GM12878 (cell line): Measurements from ENCODE around the gene ENDOU. TPM values are rescaled to one million over a fixed set of nuclear protein-coding genes. Genes with fewer than 3 reads are reported as not detected.

Source experiments
- ATAC-seq: fragments of 200-7000 bp; cut with Tn5 transposase; 3 replicates; pipeline ENCODE4 v1.9.1; 2020; ENCODE audit warnings: mild to moderate bottlenecking, moderate library complexity
- BruUV-seq: library from RNA; stranded (reverse); fragments of 400-500 nt; replicated peaks from 2 replicates; lab custom pipeline; 2021; lab: Mats Ljungman, UMichigan
- CTCF ChIA-PET: fragments of 300-600 bp; sonication (Branson Sonifier 250); formaldehyde crosslinking; extraction: SDS; loops from one replicate; lab custom pipeline; 2021; ENCODE audit warnings: inconsistent platforms; lab: Yijun Ruan, JAX
- POLR2A ChIA-PET: fragments of 350-600 bp; formaldehyde crosslinking; extraction: SDS; loops from one replicate; lab custom pipeline; 2021; ENCODE audit warnings: inconsistent platforms; lab: Charles Lee
- RAD21 ChIA-PET: fragments of 300-600 bp; sonication (Branson Sonifier 250); formaldehyde crosslinking; loops from one replicate; lab custom pipeline; 2023; ENCODE audit warnings: antibody characterized with exemption; ENCODE audit not compliant: unreplicated experiment; lab: Charles Lee
- SMC1A ChIA-PET: fragments of 300-600 bp; sonication (Branson Sonifier 250); formaldehyde crosslinking; loops from one replicate; lab custom pipeline; 2023; ENCODE audit not compliant: unreplicated experiment, uncharacterized antibody; lab: Charles Lee
- DNase-seq: peaks from one replicate; pipeline ENCODE4 v3.0.0-alpha.2; 2011; ENCODE audit warnings: low read depth, low spot score
- FAIRE-seq: peaks from 3 replicates; lab custom pipeline; 2011; peaks lifted over from hg19 to GRCh38; lab: Jason Lieb, UNC
- H2AFZ ChIP-seq: 2 replicates; pipeline ENCODE4 v1.6.0; 2011; ENCODE audit warnings: low read depth, low read length, control low read depth; ENCODE audit not compliant: control insufficient read depth
- H3K27ac ChIP-seq: 2 replicates; pipeline ENCODE4 v1.5.1; 2011; ENCODE audit warnings: control low read depth; ENCODE audit not compliant: control insufficient read depth, insufficient read depth
- H3K27me3 ChIP-seq, 2 experiments: replicated peaks in 1 of 2; 2 replicates each; pipeline versions ENCODE4 v1.6.0 to v1.6.1; 2011; ENCODE audit warnings: low read length in 1 of 2; ENCODE audit not compliant: control insufficient read depth in 2 of 2, insufficient read depth in 2 of 2
- H3K36me3 ChIP-seq, 2 experiments: 2 replicates each; pipeline ENCODE4 v1.5.1; 2011; ENCODE audit warnings: low read length in 1 of 2; ENCODE audit not compliant: control insufficient read depth in 2 of 2, insufficient read depth in 2 of 2
- H3K4me1 ChIP-seq: 2 replicates; pipeline ENCODE4 v1.6.1; 2011; ENCODE audit warnings: mild to moderate bottlenecking, low read length, moderate library complexity, mixed read lengths; ENCODE audit not compliant: control insufficient read depth, insufficient read depth
- H3K4me2 ChIP-seq: 2 replicates; pipeline ENCODE4 v1.6.0; 2011; ENCODE audit warnings: control low read depth; ENCODE audit not compliant: control insufficient read depth, insufficient read depth
- H3K4me3 ChIP-seq: fragments of 200-600 bp; sonication (generic); 2 replicates; pipeline ENCODE4 v1.5.1; 2016
- H3K79me2 ChIP-seq: 2 replicates; pipeline ENCODE4 v1.6.0; 2011; ENCODE audit warnings: low read length; ENCODE audit not compliant: control insufficient read depth, insufficient read depth
- H3K9ac ChIP-seq: 2 replicates; pipeline ENCODE4 v1.8.0; 2011; ENCODE audit warnings: low read length, control low read depth, mixed read lengths; ENCODE audit not compliant: control insufficient read depth, insufficient read depth
- H3K9me3 ChIP-seq: replicated peaks from 3 replicates; pipeline ENCODE4 v1.5.1; 2011; ENCODE audit warnings: mild to moderate bottlenecking, low read length; ENCODE audit not compliant: control insufficient read depth, insufficient read depth
- H4K20me1 ChIP-seq: 2 replicates; pipeline ENCODE4 v1.6.0; 2011; ENCODE audit not compliant: control insufficient read depth, insufficient read depth
- CHD4 ChIP-seq: fragments of 200-600 bp; sonication (generic); IDR thresholded peaks from 2 replicates; pipeline ENCODE4 v1.6.1; 2016; ENCODE audit warnings: mild to moderate bottlenecking
- CUX1 ChIP-seq: IDR thresholded peaks from 2 replicates; pipeline ENCODE4 v1.6.1; 2012; ENCODE audit warnings: improper control_type of control experiment, low read depth, low read length; ENCODE audit not compliant: insufficient replicate concordance
- RUNX3 ChIP-seq: IDR thresholded peaks from 2 replicates; pipeline ENCODE4 v1.6.1; 2012; ENCODE audit warnings: low read length, inconsistent platforms
- ZNF24 ChIP-seq: fragments of 450-650 bp; IDR thresholded peaks from 2 replicates; pipeline ENCODE4 v1.6.1; 2017; ENCODE audit warnings: antibody characterized with exemption, mild to moderate bottlenecking
- WGBS: methylation state at CpG from one replicate; pipeline ENCODE4 v1.1.6; 2016; ENCODE audit warnings: low lambda C conversion rate; ENCODE audit not compliant: insufficient replicate concordance, insufficient coverage; ENCODE audit errors: missing lambda C conversion rate; 5-methylcytosine and 5-hydroxymethylcytosine counted together
- in situ Hi-C: fragments of 300-500 bp; cut with MboI; formaldehyde crosslinking; loops from 9 replicates; pipeline ENCODE4 v1.14.3; 2018; ENCODE audit warnings: mixed read lengths
- intact Hi-C: fragments of 100-400 bp; cut with micrococcal nuclease; formaldehyde crosslinking; loops from one replicate; pipeline ENCODE4 v1.14.2; 2022; ENCODE audit not compliant: unreplicated experiment
- polyA plus RNA-seq, 11 experiments: library from polyadenylated mRNA; depleted of rRNA in 4 of 11; unstranded in 6 of 11; stranded (reverse) in 5 of 11; fragments of >200 nt; fragmentation: Nextera tagmentation in 4 of 11; fragmentation: Illumina TruSeq in 1 of 11; extraction: Ambion mirVana in 4 of 11; extraction: Trizol in 1 of 11; gene quantifications; 1 replicate in 1 of 11; 2 replicates in 10 of 11; pipeline versions ENCODE4 v1.2.1 to v1.2.3, GENCODE V29; 2011 to 2016; ENCODE audit warnings: inconsistent platforms in 2 of 11, missing spikeins in 2 of 11, low read depth in 1 of 11
- total RNA-seq, 4 experiments: library from RNA; depleted of rRNA in 3 of 4; stranded (reverse); fragments of >200 nt in 3 of 4; fragmentation: Illumina TruSeq in 1 of 4; extraction: Trizol in 1 of 4; gene quantifications; 2 replicates each; pipeline versions ENCODE4 v1.2.1 to v1.2.3, GENCODE V29; 2013 to 2021
- TF ChIP-seq, protein P1 (sequence below): fragments of 450-650 bp; IDR thresholded peaks from 2 replicates; pipeline ENCODE4 v1.6.1; 2017; ENCODE audit warnings: mild to moderate bottlenecking, moderate library complexity

The ENDOU gene
- total and polyA plus RNA-seq, 10 of the 15 experiments (the other 5 are each of a cell fraction or from before 2014, with no cell fraction given), result 0.03 to 0.17 (median 0.10) TPM; not detected in 4

DNA sequence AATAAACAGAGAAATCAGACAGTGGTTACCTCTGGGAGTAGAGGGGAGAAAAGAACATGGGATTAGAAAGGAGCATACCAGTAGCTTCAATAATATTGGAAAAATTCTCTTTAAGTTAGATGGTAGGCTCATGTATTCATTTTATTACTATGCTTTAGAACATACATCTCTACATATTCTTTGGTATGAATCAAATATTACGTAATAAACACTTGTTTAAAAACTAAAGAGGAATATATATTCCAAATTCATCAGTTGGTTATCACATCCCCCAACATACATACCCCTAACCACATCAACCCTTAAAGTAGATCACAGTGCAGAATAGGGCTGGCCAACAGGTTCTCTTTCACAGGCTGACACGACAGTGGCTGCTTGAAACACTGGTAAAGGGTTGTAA, 25.0 kb downstream of the ENDOU start:
- Histone ChIP-seq H4K20me1 (no peaks in the 10 kb centered on the region), H3K27ac (no peak overlapping the region), H3K36me3 (peaks cover 0 to 2% of the 10 kb centered on the region in 2 experiments; a peak in 1 of 4 replicates), H3K9ac (no peak overlapping the region), H3K79me2 (peaks cover 24% of the 10 kb centered on the region), H3K4me3 (no peak overlapping the region), H3K4me2 (no peak overlapping the region), H3K4me1 (no peaks in the 10 kb centered on the region; the same call in 1 of the 2 replicates), H2AFZ (no peak overlapping the region), H3K27me3 (no peaks in the 10 kb centered on the region), H3K9me3 (no peaks in the 10 kb centered on the region)
- no TSS peak for BruUV-seq
- RAD21 ChIA-PET, result no interaction called here
- intact Hi-C loops (loop anchor here (10.0 kb wide), 1 partner anchor 1435 kb away; the partner anchor contains the start of gene SLC38A1), in situ Hi-C loops (no loop called here)
- CTCF ChIA-PET, result interaction anchor here (2.3 kb wide), 1 partner anchor 42 kb away, joined by 9 read pairs; no protein-coding TSS in a partner anchor
- no peak for ATAC-seq
- SMC1A ChIA-PET, result no interaction called here
- POLR2A ChIA-PET, result interaction anchor here (1.2 kb wide), 1 partner anchor 9 kb away, joined by 4 read pairs; no protein-coding TSS in a partner anchor
- DNase-seq, result no peak
- WGBS, result 99% methylated on average over 2 of the region's 2 CpGs
- TF ChIP-seq RUNX3, result no peak
- TF ChIP-seq ZNF24, result no peak
- TF ChIP-seq CUX1, result no peak
- TF ChIP-seq CHD4, result no peak
- TF ChIP-seq, protein P1, sequence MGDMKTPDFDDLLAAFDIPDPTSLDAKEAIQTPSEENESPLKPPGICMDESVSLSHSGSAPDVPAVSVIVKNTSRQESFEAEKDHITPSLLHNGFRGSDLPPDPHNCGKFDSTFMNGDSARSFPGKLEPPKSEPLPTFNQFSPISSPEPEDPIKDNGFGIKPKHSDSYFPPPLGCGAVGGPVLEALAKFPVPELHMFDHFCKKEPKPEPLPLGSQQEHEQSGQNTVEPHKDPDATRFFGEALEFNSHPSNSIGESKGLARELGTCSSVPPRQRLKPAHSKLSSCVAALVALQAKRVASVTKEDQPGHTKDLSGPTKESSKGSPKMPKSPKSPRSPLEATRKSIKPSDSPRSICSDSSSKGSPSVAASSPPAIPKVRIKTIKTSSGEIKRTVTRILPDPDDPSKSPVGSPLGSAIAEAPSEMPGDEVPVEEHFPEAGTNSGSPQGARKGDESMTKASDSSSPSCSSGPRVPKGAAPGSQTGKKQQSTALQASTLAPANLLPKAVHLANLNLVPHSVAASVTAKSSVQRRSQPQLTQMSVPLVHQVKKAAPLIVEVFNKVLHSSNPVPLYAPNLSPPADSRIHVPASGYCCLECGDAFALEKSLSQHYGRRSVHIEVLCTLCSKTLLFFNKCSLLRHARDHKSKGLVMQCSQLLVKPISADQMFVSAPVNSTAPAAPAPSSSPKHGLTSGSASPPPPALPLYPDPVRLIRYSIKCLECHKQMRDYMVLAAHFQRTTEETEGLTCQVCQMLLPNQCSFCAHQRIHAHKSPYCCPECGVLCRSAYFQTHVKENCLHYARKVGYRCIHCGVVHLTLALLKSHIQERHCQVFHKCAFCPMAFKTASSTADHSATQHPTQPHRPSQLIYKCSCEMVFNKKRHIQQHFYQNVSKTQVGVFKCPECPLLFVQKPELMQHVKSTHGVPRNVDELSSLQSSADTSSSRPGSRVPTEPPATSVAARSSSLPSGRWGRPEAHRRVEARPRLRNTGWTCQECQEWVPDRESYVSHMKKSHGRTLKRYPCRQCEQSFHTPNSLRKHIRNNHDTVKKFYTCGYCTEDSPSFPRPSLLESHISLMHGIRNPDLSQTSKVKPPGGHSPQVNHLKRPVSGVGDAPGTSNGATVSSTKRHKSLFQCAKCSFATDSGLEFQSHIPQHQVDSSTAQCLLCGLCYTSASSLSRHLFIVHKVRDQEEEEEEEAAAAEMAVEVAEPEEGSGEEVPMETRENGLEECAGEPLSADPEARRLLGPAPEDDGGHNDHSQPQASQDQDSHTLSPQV, result no peak
- no peak for FAIRE-seq
